ENCODE results near the gene ASPG. TPM values are rescaled to one million over a fixed set of nuclear protein-coding genes. Genes with fewer than 3 reads are reported as not detected.

Gene ASPG
- polyA plus RNA-seq, 1 donor, result 2.1 TPM

GRCh38 chr14:104137297-104138097, 52.0 kb downstream of the ASPG start:
- DNase-seq, result peak; percentile 47

- DNase-seq, result no peak
Observed at GRCh38 chr14:104138098-104138717, 52.7 kb downstream of the ASPG start, which contains the start of gene KIF26A. KIF26A (plus strand) TSS chr14:104138587; CDS start chr14:104138723, 136 bp downstream.

- DNase-seq, result no peak
Observed at GRCh38 chr14:104138718-104139459, 53.4 kb downstream of the ASPG start.

GRCh38 chr14:104139460-104140212, 54.1 kb downstream of the ASPG start:
- DNase-seq, result no peak

- DNase-seq, result no peak
Observed at GRCh38 chr14:104140213-104140462, 54.6 kb downstream of the ASPG start.

GRCh38 chr14:104140463-104141331, 55.2 kb downstream of the ASPG start:
- no peak for DNase-seq

- no peak for DNase-seq
Observed at GRCh38 chr14:104141621-104142091, 56.2 kb downstream of the ASPG start.

GRCh38 chr14:104142136-104142945, 56.8 kb downstream of the ASPG start:
- no peak for DNase-seq

- DNase-seq, result no peak
Observed at GRCh38 chr14:104142946-104143470, 57.5 kb downstream of the ASPG start.

GRCh38 chr14:104143521-104144452, 58.3 kb downstream of the ASPG start:
- DNase-seq, result no peak

- no peak for DNase-seq
Observed at GRCh38 chr14:104144453-104144790, 58.9 kb downstream of the ASPG start.

- no peak for DNase-seq
Observed at GRCh38 chr14:104144911-104145825, 59.7 kb downstream of the ASPG start.

- no peak for DNase-seq
Observed at GRCh38 chr14:104145826-104146601, 60.5 kb downstream of the ASPG start.

GRCh38 chr14:104146651-104147345, 61.3 kb downstream of the ASPG start:
- DNase-seq, result no peak

GRCh38 chr14:104147346-104148125, 62.0 kb downstream of the ASPG start:
- no peak for DNase-seq
